OCI-LY3 (cell line): ENCODE measurements around the gene OR1S1.

Experiments used
- H2AFZ ChIP-seq: fragments of 200-600, 300-600 bp; shearing (Covaris generic); 2 replicates; pipeline ENCODE4 v1.6.0; 2014; ENCODE audit warnings: antibody characterized with exemption, low read depth, low read length
- H3K27ac ChIP-seq: fragments of 200-600, 300-600 bp; sonication (generic); 2 replicates; pipeline ENCODE4 v1.5.1; 2014; ENCODE audit warnings: mild to moderate bottlenecking, low read length, moderate library complexity, mixed read lengths
- H3K27me3 ChIP-seq: fragments of 200-600, 300-600 bp; sonication (generic); 2 replicates; pipeline ENCODE4 v1.6.1; 2014; ENCODE audit warnings: low read depth, low read length, mixed read lengths
- H3K36me3 ChIP-seq: fragments of 200-600, 300-600 bp; sonication (generic); replicated peaks from 2 replicates; pipeline ENCODE3; 2014; ENCODE audit warnings: low read depth, low read length, mixed read lengths
- H3K4me1 ChIP-seq: fragments of 300-600, 200-600 bp; sonication (generic); 2 replicates; pipeline ENCODE4 v1.6.1; 2014; ENCODE audit warnings: low read length, mixed read lengths
- H3K4me2 ChIP-seq: fragments of 200-600, 300-600 bp; sonication (generic); 2 replicates; pipeline ENCODE4 v1.6.1; 2014; ENCODE audit warnings: low read length, mixed read lengths
- H3K4me3 ChIP-seq: fragments of 300-600, 200-600 bp; sonication (generic); 2 replicates; pipeline ENCODE4 v1.5.1; 2014; ENCODE audit warnings: antibody characterized with exemption, mild to moderate bottlenecking, low read length, moderate library complexity
- H3K79me2 ChIP-seq: fragments of 300-600, 200-600 bp; shearing (Covaris generic); 2 replicates; pipeline ENCODE4 v1.6.1; 2014; ENCODE audit warnings: mild to moderate bottlenecking, low read length, mixed read lengths
- H3K9ac ChIP-seq: fragments of 300-600, 200-600 bp; shearing (Covaris generic); 2 replicates; pipeline ENCODE4 v1.6.0; 2014; ENCODE audit warnings: mild to moderate bottlenecking, low read length, moderate library complexity
- H3K9me3 ChIP-seq: fragments of 200-600, 300-600 bp; shearing (Covaris generic); 2 replicates; pipeline ENCODE4 v1.6.1; 2014; ENCODE audit warnings: low read length, mixed read lengths; ENCODE audit not compliant: insufficient read depth
- H4K20me1 ChIP-seq: fragments of 200-600, 300-600 bp; sonication (generic); 2 replicates; pipeline ENCODE4 v1.6.1; 2016; ENCODE audit warnings: low read length, mixed read lengths; ENCODE audit not compliant: insufficient read depth
- EZH2phosphoT487 ChIP-seq: fragments of 200-600 bp; shearing (Covaris generic); IDR thresholded peaks from 2 replicates; pipeline ENCODE4 v1.6.1; 2018; ENCODE audit warnings: antibody characterized with exemption, mixed run types, low read depth
- TF ChIP-seq, protein P1 (sequence below): fragments of 200-600, 300-600 bp; sonication (generic); IDR thresholded peaks from 2 replicates; pipeline ENCODE4 v1.5.1; 2014; ENCODE audit warnings: antibody characterized with exemption, low read length, low read depth

The OR1S1 gene

DNA sequence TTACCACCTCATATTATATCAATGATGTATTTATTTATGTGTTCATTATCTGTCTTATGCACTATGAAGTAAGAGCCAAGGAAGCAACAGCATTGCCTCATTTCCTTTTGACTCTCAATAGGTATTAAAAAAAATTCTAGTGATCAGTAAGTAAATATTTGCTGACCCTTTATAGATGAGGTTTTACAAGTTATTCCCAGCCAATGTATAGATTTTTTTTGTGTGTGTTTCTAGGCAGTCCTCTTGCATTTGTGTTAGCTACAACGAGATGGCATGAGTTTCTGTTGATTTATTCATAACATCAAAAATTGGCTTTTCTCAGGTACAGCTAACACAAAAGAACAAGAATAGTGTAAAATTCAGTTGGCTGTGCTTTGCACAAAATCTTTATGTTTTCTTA, 13.2 kb upstream of the OR1S1 start:
- Histone ChIP-seq H3K27me3 (no peaks in the 10 kb centered on the region), H3K4me2 (no peak overlapping the region), H4K20me1 (no peaks in the 10 kb centered on the region)

DNA sequence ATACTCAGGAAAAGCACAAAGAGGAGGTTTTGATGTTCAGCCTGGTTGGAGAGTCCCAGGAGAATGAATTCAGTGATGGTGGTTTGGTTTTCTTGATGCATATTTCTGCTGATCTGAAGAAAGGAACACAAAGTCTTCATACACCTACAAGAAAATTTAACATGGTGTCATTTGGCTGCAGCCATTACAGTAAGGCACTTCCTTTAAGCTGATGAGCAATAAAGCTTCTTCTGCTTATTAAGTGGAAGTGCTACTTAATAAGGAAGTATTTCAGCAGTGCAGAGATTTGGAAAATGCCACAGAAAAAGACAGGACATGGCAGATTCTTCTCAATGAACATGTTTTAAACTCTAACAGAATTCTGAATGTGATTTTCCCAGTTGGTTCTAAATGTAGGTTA, 8.5 kb upstream of the OR1S1 start, which contains the start of gene OR1S2:
TSS of gene OR1S2 (minus strand) at position 101 of the 400 bp plus-strand sequence. CDS start at position 101, 0 bp downstream.
- TF ChIP-seq EZH2phosphoT487 = no peak
- TF ChIP-seq, protein P1, sequence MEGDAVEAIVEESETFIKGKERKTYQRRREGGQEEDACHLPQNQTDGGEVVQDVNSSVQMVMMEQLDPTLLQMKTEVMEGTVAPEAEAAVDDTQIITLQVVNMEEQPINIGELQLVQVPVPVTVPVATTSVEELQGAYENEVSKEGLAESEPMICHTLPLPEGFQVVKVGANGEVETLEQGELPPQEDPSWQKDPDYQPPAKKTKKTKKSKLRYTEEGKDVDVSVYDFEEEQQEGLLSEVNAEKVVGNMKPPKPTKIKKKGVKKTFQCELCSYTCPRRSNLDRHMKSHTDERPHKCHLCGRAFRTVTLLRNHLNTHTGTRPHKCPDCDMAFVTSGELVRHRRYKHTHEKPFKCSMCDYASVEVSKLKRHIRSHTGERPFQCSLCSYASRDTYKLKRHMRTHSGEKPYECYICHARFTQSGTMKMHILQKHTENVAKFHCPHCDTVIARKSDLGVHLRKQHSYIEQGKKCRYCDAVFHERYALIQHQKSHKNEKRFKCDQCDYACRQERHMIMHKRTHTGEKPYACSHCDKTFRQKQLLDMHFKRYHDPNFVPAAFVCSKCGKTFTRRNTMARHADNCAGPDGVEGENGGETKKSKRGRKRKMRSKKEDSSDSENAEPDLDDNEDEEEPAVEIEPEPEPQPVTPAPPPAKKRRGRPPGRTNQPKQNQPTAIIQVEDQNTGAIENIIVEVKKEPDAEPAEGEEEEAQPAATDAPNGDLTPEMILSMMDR = no peak

More for the DNA sequence above, 13.2 kb upstream of the OR1S1 start:
- Histone ChIP-seq H3K79me2 (no peaks in the 10 kb centered on the region), H3K36me3 (no peaks in the 10 kb centered on the region), H3K4me3 (no peak overlapping the region), H3K9ac (no peak overlapping the region), H3K9me3 (no peaks in the 10 kb centered on the region), H2AFZ (no peak overlapping the region), H3K27ac (no peak overlapping the region), H3K4me1 (no peaks in the 10 kb centered on the region)
- TF ChIP-seq EZH2phosphoT487 = no peak

DNA sequence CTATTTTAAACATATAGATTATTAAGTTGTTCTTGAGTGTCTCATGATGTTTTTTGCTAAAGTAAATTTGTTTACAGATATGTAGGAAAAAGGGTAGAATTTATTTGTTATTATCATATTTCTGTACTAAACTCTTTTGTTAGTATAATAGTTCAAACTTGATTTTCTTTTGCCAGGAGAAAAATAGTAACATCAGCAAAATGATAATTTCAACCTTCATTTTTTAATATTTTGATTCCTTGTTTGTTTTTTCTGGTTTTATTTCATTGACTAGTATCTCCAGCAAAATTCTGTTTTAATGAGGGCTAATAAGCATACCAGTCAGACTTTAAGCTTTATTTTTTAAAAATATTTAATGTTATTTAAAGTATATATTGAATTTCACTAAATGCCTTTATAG, 4.0 kb downstream of the OR1S1 start:
- Histone ChIP-seq H4K20me1 (no peaks in the 10 kb centered on the region), H3K4me3 (no peak overlapping the region), H3K4me1 (no peaks in the 10 kb centered on the region), H3K9me3 (no peaks in the 10 kb centered on the region), H3K36me3 (no peaks in the 10 kb centered on the region), H3K9ac (no peak overlapping the region), H3K4me2 (no peak overlapping the region), H2AFZ (no peak overlapping the region), H3K79me2 (no peaks in the 10 kb centered on the region), H3K27ac (no peak overlapping the region), H3K27me3 (no peaks in the 10 kb centered on the region)
- TF ChIP-seq, protein P1 = no peak
- no peak for TF ChIP-seq EZH2phosphoT487

More for the DNA sequence above, 8.5 kb upstream of the OR1S1 start, which contains the start of gene OR1S2:
- no peak within 1 kb of the TSS for H2AFZ ChIP-seq
- no peaks in the 10 kb centered on the region for H3K9me3 ChIP-seq
- no peaks in the 10 kb centered on the region for H3K27me3 ChIP-seq
- no peak within 1 kb of the TSS for H3K4me2 ChIP-seq
- H3K36me3 ChIP-seq = no peaks in the 10 kb centered on the region
- no peaks in the 10 kb centered on the region for H4K20me1 ChIP-seq
- no peak within 1 kb of the TSS for H3K9ac ChIP-seq
- no peaks in the 10 kb centered on the region for H3K79me2 ChIP-seq
- H3K4me3 ChIP-seq = no peak within 1 kb of the TSS
- no peaks in the 10 kb centered on the region for H3K4me1 ChIP-seq
- no peak within 1 kb of the TSS for H3K27ac ChIP-seq

DNA sequence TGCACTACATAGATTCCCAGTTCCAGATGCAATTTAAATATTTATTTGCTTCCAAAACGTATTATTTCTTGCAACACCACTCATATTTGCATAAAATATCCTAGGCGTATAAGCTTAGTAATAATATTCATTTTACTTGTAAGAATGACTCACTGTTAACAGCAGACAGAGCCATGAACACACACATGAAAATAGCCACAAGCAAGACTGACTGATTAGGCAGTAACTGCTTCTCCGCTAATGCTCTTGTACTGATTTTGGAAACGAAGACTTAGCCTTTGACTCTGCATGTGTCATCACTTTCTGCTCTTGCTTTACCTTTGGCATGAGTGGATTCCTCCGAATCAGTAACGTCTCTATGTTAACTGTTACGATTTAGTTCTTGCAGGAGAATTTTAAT, 10.2 kb downstream of the OR1S1 start:
- Histone ChIP-seq H3K4me1 (no peaks in the 10 kb centered on the region), H3K79me2 (no peaks in the 10 kb centered on the region), H3K4me2 (no peak overlapping the region), H3K36me3 (no peaks in the 10 kb centered on the region), H3K9ac (no peak overlapping the region), H2AFZ (no peak overlapping the region), H3K4me3 (no peak overlapping the region), H3K27ac (no peak overlapping the region), H3K27me3 (no peaks in the 10 kb centered on the region), H3K9me3 (no peaks in the 10 kb centered on the region), H4K20me1 (no peaks in the 10 kb centered on the region)
- TF ChIP-seq, protein P1 = no peak
- TF ChIP-seq EZH2phosphoT487 = no peak
